RWPE2 (cell line): ENCODE results near the gene MPST.

ENCODE experiments used
- ATAC-seq: fragments of 200-7000 bp; cut with Tn5 transposase; 3 replicates; pipeline ENCODE4 v1.9.1; 2021; ENCODE audit warnings: low read depth
- DNase-seq: peaks from one replicate; pipeline ENCODE4 v3.0.0-alpha.2; 2020; ENCODE audit warnings: low spot score
- H3K27ac ChIP-seq: fragments of 450-650 bp; 2 replicates; pipeline ENCODE4 v1.5.1; 2017; ENCODE audit warnings: mild to moderate bottlenecking; ENCODE audit not compliant: poor library complexity, severe bottlenecking
- H3K27me3 ChIP-seq: fragments of 250-450 bp; sonication (Bioruptor Pico); 2 replicates; pipeline ENCODE4 v1.5.1; 2021; ENCODE audit warnings: mild to moderate bottlenecking, moderate library complexity; ENCODE audit not compliant: insufficient read depth, poor library complexity, severe bottlenecking
- H3K36me3 ChIP-seq: fragments of 250-450 bp; sonication (Bioruptor Pico); 2 replicates; pipeline ENCODE4 v1.5.1; 2020; ENCODE audit warnings: low read depth, mild to moderate bottlenecking, moderate library complexity
- H3K4me1 ChIP-seq: fragments of 250-450 bp; sonication (Bioruptor Pico); 2 replicates; pipeline ENCODE4 v1.5.1; 2021; ENCODE audit warnings: mild to moderate bottlenecking, moderate library complexity; ENCODE audit not compliant: insufficient read depth, poor library complexity, severe bottlenecking
- H3K4me3 ChIP-seq: fragments of 250-450 bp; sonication (Bioruptor Pico); 2 replicates; pipeline ENCODE4 v1.5.1; 2021; ENCODE audit warnings: mild to moderate bottlenecking, moderate library complexity; ENCODE audit not compliant: severe bottlenecking
- H3K9me3 ChIP-seq: fragments of 250-450 bp; sonication (Bioruptor Pico); 2 replicates; pipeline ENCODE4 v1.5.1; 2021; ENCODE audit warnings: mild to moderate bottlenecking, moderate library complexity; ENCODE audit not compliant: severe bottlenecking
- CTCF ChIP-seq: fragments of 450-650 bp; IDR thresholded peaks from one replicate; pipeline ENCODE4 v1.5.1; 2017; ENCODE audit warnings: mild to moderate bottlenecking, moderate library complexity; ENCODE audit not compliant: poor library complexity, severe bottlenecking

The MPST gene

GRCh38 chr22:37021041-37021440 is 1.5 kb downstream of the MPST start:
- Histone ChIP-seq H3K4me3 (no peak overlapping the region), H3K4me1 (no peaks in the 10 kb centered on the region), H3K27me3 (no peaks in the 10 kb centered on the region), H3K36me3 (peaks cover 40% of the 10 kb centered on the region), H3K27ac (peak overlapping the region; percentile 57), H3K9me3 (no peaks in the 10 kb centered on the region)
- no peak for DNase-seq
- no peak for ATAC-seq
- no peak for TF ChIP-seq CTCF

- H3K9me3 ChIP-seq, result no peaks in the 10 kb centered on the region
- no peaks in the 10 kb centered on the region for H3K27me3 ChIP-seq
- no peak overlapping the region for H3K4me3 ChIP-seq
- H3K4me1 ChIP-seq, result no peaks in the 10 kb centered on the region
- H3K27ac ChIP-seq, result no peak overlapping the region
- ATAC-seq (no peak), DNase-seq (no peak)
- peaks cover 47% of the 10 kb centered on the region for H3K36me3 ChIP-seq
- peak; percentile 75 for TF ChIP-seq CTCF
Observed at GRCh38 chr22:37021710-37022482, 2.4 kb downstream of the MPST start.

GRCh38 chr22:37022483-37023337 is 3.2 kb downstream of the MPST start:
- ATAC-seq (no peak), DNase-seq (no peak)
- TF ChIP-seq CTCF, result no peak
- Histone ChIP-seq H3K4me1 (no peaks in the 10 kb centered on the region), H3K9me3 (no peaks in the 10 kb centered on the region), H3K36me3 (peaks cover 50% of the 10 kb centered on the region), H3K27me3 (no peaks in the 10 kb centered on the region), H3K4me3 (no peak overlapping the region), H3K27ac (no peak overlapping the region)

- no peak for TF ChIP-seq CTCF
- peaks cover 44% of the 10 kb centered on the region for H3K36me3 ChIP-seq
- H3K27ac ChIP-seq, result no peak overlapping the region
- H3K27me3 ChIP-seq, result no peaks in the 10 kb centered on the region
- H3K4me3 ChIP-seq, result no peak overlapping the region
- no peaks in the 10 kb centered on the region for H3K9me3 ChIP-seq
- H3K4me1 ChIP-seq, result no peaks in the 10 kb centered on the region
- DNase-seq (no peak), ATAC-seq (no peak)
Observed at GRCh38 chr22:37023743-37024338, 4.3 kb downstream of the MPST start.
